ENCODE measurements around the gene KIAA1191. TPM values are rescaled to one million over a fixed set of nuclear protein-coding genes. Genes with fewer than 3 reads are reported as not detected.

Gene KIAA1191
- total RNA-seq, 1 experiment from 2014 or later, result 128 TPM

- H2BK5ac ChIP-seq (ENCODE audit: insufficient read length, low read length), result no peak overlapping the region
- H4K5ac ChIP-seq (ENCODE audit: insufficient read length, low read depth, low read length), result no peak overlapping the region
- H3K23me2 ChIP-seq (ENCODE audit: insufficient read length, low read depth, low read length, poor library complexity, severe bottlenecking), result peaks cover 7% of the 10 kb centered on the region
- TF ChIP-seq, protein P1, sequence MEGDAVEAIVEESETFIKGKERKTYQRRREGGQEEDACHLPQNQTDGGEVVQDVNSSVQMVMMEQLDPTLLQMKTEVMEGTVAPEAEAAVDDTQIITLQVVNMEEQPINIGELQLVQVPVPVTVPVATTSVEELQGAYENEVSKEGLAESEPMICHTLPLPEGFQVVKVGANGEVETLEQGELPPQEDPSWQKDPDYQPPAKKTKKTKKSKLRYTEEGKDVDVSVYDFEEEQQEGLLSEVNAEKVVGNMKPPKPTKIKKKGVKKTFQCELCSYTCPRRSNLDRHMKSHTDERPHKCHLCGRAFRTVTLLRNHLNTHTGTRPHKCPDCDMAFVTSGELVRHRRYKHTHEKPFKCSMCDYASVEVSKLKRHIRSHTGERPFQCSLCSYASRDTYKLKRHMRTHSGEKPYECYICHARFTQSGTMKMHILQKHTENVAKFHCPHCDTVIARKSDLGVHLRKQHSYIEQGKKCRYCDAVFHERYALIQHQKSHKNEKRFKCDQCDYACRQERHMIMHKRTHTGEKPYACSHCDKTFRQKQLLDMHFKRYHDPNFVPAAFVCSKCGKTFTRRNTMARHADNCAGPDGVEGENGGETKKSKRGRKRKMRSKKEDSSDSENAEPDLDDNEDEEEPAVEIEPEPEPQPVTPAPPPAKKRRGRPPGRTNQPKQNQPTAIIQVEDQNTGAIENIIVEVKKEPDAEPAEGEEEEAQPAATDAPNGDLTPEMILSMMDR (conservative IDR thresholded peaks at IDR 0.05), result no peak
- H3K79me2 ChIP-seq (ENCODE audit: insufficient read depth, low read length), result peaks cover 8% of the 10 kb centered on the region; the same call in 1 of the 2 replicates
- no peak overlapping the region for H3K23ac ChIP-seq (ENCODE audit: insufficient read length, low read depth, low read length)
- H3K27me3 ChIP-seq (ENCODE audit: insufficient read depth, low read length), result no peaks in the 10 kb centered on the region
- H3K4me2 ChIP-seq (ENCODE audit: insufficient read depth, insufficient read length, low read length), result peak overlapping the region; percentile 89
- H2AFZ ChIP-seq (ENCODE audit: low read length), result no peak overlapping the region
- Mint-ChIP-seq H3K4me1 (peaks cover 12% of the 10 kb centered on the region in 2 experiments), H3K27me3 (ENCODE audit: low read depth) (no peaks in the 10 kb centered on the region), H3K4me3 (peak overlapping the region; percentile 97 to 99), H3K9me3 (peaks cover 0 to 3% of the 10 kb centered on the region in 2 experiments; a peak in 1 of 5 replicates), H3K27ac (peak overlapping the region; percentile 99 to 100 (median 100)), H3K36me3 (ENCODE audit: insufficient read depth in 1 of 3, low read depth in 3 of 3) (peaks cover 25 to 43% (median 27%) of the 10 kb centered on the region in 3 experiments)
- H2BK120ac ChIP-seq (ENCODE audit: low read depth, low read length, poor library complexity, severe bottlenecking), result no peak overlapping the region
- no peaks in the 10 kb centered on the region for H3K4me1 ChIP-seq (ENCODE audit: insufficient read depth, low read length)
- H3K9me3 ChIP-seq (ENCODE audit: control insufficient read depth, low read depth, low read length), result no peaks in the 10 kb centered on the region
- peak overlapping the region; percentile 36; the same call in 1 of the 2 replicates for H3K14ac ChIP-seq (ENCODE audit: insufficient read depth, low read length)
- no peak overlapping the region for H4K8ac ChIP-seq (replicated peaks; ENCODE audit: insufficient read length, low read depth, low read length)
- H3K4ac ChIP-seq (ENCODE audit: low read depth, low read length), result no peak overlapping the region
- H2BK12ac ChIP-seq (ENCODE audit: insufficient read length, low read depth, low read length), result no peak overlapping the region
- no peak overlapping the region for H2BK20ac ChIP-seq (ENCODE audit: low read depth, low read length, poor library complexity, severe bottlenecking)
- no peak overlapping the region for H3T11ph ChIP-seq (ENCODE audit: low read length)
- no peak overlapping the region for H4K91ac ChIP-seq (ENCODE audit: insufficient read length, low read depth, low read length)
- peak overlapping the region; percentile 73 for H3K18ac ChIP-seq (ENCODE audit: insufficient read length, low read depth, low read length)
- no peaks in the 10 kb centered on the region for H4K20me1 ChIP-seq (ENCODE audit: control insufficient read depth, insufficient read depth, insufficient read length)
- H3K79me1 ChIP-seq (ENCODE audit: insufficient read depth, low read depth, low read length, poor library complexity, severe bottlenecking), result no peaks in the 10 kb centered on the region
- no peak overlapping the region for H3K56ac ChIP-seq (ENCODE audit: insufficient read length, low read depth, low read length)
- H2BK15ac ChIP-seq (ENCODE audit: low read depth, low read length), result no peak overlapping the region
- peak overlapping the region; percentile 47 for H3K9ac ChIP-seq (ENCODE audit: extremely low read depth, insufficient read length, low read length)
- H2AK5ac ChIP-seq (ENCODE audit: insufficient read length, low read length), result no peak overlapping the region
- no peak for DNase-seq
- peak overlapping the region; percentile 0 for H3K27ac ChIP-seq (ENCODE audit: insufficient read length, low read depth, low read length)
- WGBS (ENCODE audit: extremely low coverage, insufficient read length, low lambda C conversion rate), result no CpG with 5 or more reads among the region's 41 CpGs
Measured at GRCh38 chr5:176389135-176390123, 27.9 kb upstream of the KIAA1191 start.

Data from H9 (cell line).